ENCODE data around the gene MCMBP.
"Not testable (repeated sequence)": the region's sequence is repeated elsewhere in the genome, so short reads cannot be mapped to it uniquely, and the experiment has no call there.

DNA sequence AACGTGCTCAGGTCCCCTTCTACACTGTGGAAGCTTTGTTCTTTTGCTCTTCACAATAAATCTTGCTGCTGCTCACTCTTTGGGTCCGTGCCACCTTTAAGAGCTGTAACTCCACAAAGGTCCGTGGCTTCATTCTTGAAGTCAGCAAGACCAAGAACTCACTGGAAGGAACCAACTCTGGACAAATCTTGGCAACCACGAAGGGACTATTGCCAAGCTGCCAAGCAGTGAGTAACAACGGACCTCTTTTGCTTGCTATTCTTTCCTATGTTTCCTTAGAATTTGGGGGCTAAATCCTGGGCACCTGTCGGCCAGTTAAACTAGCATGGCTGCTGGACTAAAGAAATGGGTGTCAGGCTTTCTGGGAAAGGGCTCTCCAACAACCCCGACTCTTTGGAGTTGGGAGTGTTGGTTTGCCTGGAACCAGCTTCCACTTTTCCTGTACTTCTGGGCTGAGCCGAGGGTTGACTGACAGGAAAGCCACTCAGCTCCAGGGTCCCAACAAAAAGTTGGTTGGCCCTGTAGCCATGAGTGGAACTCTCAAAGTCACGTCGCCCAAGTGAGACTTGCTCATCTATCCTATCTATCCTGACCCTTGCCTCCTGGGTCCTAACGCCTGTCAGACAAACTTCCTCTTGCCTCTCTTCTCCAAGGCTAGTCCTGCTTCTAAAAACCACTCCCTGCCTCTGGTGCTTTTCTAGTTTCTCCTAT, 11.4 kb upstream of the MCMBP start:
- TF ChIP-seq, protein P1, sequence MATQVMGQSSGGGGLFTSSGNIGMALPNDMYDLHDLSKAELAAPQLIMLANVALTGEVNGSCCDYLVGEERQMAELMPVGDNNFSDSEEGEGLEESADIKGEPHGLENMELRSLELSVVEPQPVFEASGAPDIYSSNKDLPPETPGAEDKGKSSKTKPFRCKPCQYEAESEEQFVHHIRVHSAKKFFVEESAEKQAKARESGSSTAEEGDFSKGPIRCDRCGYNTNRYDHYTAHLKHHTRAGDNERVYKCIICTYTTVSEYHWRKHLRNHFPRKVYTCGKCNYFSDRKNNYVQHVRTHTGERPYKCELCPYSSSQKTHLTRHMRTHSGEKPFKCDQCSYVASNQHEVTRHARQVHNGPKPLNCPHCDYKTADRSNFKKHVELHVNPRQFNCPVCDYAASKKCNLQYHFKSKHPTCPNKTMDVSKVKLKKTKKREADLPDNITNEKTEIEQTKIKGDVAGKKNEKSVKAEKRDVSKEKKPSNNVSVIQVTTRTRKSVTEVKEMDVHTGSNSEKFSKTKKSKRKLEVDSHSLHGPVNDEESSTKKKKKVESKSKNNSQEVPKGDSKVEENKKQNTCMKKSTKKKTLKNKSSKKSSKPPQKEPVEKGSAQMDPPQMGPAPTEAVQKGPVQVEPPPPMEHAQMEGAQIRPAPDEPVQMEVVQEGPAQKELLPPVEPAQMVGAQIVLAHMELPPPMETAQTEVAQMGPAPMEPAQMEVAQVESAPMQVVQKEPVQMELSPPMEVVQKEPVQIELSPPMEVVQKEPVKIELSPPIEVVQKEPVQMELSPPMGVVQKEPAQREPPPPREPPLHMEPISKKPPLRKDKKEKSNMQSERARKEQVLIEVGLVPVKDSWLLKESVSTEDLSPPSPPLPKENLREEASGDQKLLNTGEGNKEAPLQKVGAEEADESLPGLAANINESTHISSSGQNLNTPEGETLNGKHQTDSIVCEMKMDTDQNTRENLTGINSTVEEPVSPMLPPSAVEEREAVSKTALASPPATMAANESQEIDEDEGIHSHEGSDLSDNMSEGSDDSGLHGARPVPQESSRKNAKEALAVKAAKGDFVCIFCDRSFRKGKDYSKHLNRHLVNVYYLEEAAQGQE (IDR thresholded peaks at IDR 0.05) = not testable (repeated sequence)
- not testable (repeated sequence) for TF ChIP-seq RCOR1 (IDR thresholded peaks at IDR 0.05; ENCODE audit: low read depth, low read length); BHLHE40 (IDR thresholded peaks at IDR 0.05; ENCODE audit: low read depth, low read length); MAFK (IDR thresholded peaks at IDR 0.05; ENCODE audit: partially characterized antibody)
- TF ChIP-seq, protein P2, sequence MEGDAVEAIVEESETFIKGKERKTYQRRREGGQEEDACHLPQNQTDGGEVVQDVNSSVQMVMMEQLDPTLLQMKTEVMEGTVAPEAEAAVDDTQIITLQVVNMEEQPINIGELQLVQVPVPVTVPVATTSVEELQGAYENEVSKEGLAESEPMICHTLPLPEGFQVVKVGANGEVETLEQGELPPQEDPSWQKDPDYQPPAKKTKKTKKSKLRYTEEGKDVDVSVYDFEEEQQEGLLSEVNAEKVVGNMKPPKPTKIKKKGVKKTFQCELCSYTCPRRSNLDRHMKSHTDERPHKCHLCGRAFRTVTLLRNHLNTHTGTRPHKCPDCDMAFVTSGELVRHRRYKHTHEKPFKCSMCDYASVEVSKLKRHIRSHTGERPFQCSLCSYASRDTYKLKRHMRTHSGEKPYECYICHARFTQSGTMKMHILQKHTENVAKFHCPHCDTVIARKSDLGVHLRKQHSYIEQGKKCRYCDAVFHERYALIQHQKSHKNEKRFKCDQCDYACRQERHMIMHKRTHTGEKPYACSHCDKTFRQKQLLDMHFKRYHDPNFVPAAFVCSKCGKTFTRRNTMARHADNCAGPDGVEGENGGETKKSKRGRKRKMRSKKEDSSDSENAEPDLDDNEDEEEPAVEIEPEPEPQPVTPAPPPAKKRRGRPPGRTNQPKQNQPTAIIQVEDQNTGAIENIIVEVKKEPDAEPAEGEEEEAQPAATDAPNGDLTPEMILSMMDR (IDR thresholded peaks at IDR 0.05) = not testable (repeated sequence)
